T-helper 2 cell (primary cell): ENCODE data around the gene CHAF1A.
A peak's percentile ranks its signal among the peaks of the same experiment; 100 is the strongest.

Experiments used
- DNase-seq, 5 experiments: peaks; one replicate each; pipeline versions ENCODE4 v3.0.0 to v3.0.0-alpha.2; 2012 to 2022

The CHAF1A gene

DNA sequence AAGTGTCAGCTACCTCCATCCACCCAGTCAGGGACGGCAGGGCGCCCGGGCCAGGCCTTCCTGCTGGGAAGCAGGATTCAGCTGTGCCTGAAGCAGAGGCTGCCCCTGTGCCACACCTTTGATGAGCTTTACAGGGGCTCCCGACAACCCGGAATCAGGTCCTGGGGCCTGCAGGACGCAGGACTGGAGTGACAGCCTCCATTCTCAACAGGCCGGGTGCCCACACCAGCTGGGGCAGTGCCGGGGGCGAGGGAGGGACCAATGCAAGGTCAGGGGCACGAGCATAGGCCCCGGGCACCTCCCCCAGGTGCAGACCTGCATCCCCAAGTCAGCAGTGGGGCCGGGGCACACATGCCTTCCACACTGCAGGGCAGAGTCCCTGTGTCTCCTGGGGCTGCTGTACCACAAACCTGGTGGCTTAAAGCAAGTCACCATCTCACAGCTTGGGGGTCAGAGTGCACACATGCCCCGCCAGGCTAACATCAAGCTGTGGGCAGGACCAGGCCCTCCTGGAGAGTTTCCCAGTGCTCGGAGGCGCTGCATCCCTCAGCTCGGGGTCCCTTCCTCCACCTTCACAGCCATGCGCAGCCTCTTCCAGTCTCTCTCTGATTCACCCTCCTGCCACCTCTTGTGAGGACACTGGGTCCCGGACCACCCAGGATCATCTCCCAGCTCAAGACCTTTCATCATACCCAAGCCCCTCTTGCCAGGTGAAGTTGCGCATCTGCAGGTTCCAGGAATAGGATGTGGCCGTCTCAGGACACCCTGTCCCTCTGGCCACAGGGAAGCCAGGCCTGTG is 41.7 kb downstream of the CHAF1A start:
- DNase-seq: no peak

DNA sequence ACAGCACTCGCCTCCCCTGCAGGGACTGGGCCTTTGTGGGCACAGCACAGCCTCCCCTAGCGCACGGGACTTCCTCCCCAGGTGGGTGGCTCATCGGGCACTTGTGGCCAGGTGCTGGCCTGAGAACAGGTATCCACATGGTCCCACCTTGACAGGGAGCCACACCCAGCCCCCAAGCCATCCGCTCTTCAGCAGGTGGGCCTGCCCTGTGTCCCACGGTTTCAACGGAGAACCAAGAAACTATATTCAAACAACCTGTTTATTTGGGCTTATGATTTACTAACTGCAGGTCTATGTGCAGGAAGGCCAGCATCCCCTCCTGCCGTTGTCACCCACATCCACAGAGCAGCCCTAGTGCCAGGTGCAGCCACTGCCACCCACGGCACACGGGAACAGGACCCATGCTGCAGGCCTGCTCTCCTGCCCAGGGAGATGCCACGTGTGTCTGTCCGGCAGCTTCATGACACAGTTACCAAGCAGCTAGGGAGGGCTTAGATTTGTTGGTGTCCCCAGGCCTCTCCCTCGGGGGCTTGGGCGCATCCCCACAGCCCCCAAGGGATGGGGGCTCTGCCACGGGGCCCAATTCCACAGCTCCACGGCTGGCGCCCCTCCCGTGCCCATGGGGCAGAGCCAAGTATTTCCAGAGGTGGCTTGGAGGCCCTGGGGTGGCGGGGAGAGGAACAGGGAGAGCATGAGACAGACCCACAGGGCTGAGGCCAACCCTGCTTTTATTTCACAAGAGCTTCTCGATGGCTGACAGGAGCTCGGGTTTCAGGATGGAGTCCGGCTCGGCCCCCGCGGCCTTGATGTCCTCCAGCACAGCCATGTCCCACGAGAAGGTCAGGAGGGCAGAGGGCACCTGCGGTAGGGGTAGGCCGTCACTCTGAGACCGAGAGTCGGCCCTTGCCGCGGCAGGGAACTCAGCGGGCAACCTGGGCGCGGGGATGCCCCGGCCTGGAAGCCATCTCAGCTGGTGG is 42.6 kb downstream of the CHAF1A start:
- no peak for DNase-seq

DNA sequence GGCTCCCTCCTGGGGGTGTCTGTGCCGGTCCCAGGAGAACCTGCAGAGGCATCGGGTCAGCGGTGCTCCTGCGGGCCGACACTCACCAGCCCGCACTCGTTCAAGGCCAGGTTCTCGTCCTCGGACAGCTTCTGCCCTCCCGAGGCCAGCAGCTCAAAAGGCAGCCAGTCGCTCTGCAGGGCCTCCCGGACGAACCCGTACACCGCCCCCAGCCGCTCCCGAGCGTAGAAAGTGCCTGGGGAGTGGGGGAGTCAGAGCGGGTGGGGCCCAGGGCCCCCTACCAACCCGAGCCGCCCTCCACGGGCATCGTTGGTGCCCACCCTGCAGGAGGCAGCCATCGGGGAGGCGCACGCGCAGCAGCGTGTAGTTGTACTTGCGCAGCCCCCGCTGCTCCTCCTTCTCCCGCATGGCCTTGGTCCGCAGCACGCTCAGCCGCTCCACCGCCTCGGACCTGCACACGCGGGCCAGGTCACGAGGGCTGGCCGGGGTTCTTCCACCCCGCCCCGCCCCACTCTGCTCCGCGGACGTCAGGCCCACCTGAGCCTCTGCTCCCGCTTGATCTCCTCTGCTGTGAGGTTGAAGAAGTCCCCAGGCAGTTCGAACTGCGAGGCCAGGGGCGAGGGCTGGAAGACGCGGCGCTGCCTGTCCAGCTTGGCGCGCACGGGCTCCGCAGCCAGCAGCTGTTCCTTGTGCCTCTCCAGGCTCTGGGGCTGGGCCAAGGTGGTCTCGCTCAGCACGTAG is 43.7 kb downstream of the CHAF1A start:
- DNase-seq: no peak

DNA sequence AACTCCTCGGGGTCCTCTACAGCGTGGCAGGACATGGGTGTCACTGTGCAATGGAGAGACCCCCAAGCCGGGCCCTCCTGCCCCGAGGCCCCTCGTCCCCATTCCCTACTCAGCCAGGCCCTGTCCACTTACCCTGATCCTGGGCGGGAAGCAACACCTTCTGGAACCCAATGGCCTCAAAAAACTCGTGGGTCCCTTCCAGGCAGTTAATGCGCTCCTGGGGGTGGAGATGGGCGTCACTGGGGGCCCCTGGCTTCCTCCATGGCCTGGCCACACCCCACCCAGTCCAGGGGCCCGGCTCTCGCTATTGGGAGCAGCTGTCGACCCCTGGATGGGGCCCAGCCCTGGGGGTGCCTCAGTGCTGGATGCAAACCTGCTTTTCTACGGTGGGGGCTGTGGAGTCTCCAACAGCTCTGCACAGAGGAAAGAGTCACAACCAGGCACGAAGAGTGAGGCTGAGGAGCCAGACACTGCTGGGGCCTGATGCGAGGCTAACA is 44.3 kb downstream of the CHAF1A start:
- no peak for DNase-seq

DNA sequence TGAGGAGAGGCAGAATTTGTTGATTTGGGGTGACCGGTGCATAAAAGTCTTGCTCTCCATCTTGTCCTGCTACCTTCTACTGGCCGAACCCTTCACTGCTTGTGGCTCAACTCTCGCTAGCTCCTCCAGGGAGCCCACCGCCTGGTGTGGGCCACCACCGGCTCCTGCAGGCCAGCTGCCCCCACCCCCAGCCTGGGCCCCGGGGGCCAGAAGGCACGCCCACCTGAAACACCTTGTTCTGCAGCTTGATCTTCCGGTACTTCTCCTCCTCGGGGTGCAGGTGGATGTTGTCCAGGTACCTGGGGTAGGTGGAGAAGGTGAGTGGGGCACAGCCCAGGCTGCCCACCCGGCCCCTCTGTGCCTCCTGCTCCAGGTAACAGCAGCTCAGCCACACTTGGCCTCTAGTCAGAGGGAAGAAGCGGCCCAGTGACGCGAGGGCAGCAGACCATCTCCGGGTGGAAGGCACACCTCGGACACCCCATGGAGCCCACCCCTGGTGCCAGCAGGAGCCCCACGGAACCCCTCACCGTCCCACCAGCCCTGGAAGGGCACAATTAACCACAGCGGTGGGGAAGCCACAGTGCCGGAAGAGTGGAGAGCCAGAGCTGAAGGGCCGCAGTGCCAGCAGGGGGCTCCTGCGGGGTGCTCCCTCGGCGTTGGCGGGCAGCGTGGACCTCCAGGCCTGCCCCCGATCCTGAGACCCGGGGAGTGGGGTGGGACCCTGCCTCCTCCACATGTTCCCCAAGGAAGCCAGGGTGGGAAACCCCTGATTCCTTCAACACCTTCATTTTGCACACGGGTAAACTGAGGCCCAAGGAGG is 45.1 kb downstream of the CHAF1A start:
- DNase-seq: no peak

DNA sequence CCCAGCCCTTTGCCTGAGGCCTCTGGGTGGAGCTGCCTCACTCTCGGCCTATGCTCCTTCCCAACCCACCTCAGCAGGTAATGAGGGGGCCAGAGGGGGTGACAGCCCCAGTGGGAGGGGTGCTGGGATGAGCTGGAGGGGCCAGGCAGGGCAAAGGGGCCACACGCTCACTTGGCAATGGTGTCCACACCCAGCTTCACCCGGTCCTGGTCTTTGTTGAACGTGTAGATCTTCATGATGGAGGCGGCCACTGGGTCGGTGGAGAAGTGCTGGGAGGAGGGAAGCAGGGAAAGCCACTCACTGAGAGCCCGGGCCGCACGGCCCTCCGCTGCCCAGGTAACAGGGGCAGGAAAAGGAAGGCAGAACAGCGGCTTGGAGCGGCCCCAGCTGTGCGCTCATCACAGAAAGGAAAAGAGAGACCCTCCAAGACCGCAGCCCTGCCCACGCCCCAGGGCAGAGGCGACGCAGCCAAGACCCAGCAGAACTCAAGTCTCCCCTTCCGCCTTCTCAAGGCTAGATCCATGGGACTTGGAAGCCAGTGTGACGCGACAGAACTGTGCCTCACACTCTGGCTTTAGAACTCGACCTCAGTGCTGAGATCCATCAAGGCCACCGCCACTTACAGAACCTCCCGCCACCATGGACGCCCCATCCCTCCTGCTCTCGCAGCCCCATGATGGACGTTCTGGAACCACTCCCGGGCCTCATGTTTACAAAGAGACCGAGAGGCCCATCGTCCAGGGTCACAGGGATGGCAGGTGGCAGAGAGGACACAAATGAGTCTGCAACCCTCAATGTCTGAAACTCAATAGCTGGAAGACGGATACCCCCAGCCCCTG is 45.9 kb downstream of the CHAF1A start:
- no peak for DNase-seq

DNA sequence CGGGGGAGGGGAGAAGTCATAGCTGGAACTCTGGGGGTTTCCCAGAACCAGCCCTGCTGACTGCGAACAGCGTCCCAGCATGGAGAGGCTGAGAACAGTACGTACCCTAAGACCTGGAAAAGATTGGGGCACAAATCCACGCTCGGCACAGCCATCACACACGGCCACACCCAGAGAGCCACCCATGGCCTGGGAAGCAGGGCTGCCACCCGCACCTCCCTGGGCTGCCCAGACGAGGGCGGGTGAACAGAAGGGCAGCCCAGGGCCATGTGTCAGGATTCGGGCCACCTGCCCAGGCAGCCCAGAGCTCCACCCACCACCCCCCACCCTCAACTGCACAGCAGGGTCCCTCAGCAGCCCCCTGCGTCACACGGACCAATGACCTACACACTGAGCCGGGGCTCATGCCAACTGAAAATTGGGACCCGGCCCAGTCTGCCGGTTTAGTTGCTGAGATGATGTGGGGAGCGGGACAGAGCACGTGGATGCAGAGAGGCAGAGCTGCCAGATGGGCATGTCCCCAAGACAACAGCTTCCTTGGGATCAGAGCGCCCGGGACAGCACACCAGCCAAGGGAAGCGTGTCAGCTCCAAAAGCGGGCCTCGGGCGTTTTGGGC is 46.7 kb downstream of the CHAF1A start:
- DNase-seq: no peak

DNA sequence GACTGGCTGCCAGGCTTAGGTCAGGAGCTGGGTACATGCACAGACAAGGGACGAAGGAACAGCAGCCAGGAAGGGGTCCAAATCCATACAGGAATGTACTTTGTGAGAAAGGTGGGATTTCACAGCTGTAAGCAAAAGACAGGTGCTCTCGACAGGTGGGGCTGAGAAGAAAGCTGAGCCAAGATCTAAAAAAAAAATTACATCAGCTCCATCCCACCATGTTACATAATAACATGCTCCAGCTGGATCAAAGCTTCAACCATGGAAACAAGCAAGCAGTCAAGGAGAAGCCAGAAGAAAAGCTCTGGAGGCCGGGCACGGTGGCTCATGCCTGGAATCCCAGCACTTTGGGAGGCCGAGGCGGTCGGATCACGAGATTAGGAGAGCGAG is 47.2 kb downstream of the CHAF1A start:
- DNase-seq: no peak

DNA sequence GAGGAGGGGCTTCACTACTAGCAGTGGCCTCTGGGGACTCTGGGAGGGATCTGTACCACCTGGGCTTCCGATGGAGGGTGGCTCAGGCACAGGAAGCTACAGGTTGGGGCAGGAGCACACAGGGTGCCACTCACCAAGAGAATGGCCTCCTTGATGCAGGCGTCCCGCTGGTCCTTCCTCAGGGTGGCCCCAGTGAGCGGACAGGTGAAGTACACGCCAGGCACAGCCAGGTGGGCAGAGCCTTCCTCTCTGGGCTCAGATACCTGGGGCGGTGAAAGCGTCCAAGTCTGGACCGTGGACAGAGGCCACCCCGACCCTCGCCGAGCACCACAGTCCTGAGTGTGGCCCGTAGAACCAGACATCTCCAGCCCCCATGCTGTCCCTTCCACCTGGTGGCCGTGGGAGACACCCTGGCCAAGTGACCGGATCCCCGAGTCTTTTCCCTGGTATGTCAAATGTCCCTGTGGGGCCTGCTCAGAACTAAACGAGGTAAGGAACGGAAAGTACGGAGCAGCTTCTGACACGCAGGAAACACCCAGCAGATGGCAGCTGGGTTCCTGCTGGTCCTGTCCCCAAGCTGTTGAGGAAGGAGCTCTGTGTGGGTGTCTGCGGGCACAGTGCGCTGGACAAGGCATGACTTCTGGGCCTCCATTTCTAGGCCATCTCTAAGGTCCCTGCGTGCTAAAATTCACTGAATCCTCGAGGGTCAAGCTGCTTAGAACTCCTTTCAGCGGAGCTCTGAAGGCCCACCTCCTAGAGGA is 50.0 kb downstream of the CHAF1A start:
- no peak for DNase-seq

DNA sequence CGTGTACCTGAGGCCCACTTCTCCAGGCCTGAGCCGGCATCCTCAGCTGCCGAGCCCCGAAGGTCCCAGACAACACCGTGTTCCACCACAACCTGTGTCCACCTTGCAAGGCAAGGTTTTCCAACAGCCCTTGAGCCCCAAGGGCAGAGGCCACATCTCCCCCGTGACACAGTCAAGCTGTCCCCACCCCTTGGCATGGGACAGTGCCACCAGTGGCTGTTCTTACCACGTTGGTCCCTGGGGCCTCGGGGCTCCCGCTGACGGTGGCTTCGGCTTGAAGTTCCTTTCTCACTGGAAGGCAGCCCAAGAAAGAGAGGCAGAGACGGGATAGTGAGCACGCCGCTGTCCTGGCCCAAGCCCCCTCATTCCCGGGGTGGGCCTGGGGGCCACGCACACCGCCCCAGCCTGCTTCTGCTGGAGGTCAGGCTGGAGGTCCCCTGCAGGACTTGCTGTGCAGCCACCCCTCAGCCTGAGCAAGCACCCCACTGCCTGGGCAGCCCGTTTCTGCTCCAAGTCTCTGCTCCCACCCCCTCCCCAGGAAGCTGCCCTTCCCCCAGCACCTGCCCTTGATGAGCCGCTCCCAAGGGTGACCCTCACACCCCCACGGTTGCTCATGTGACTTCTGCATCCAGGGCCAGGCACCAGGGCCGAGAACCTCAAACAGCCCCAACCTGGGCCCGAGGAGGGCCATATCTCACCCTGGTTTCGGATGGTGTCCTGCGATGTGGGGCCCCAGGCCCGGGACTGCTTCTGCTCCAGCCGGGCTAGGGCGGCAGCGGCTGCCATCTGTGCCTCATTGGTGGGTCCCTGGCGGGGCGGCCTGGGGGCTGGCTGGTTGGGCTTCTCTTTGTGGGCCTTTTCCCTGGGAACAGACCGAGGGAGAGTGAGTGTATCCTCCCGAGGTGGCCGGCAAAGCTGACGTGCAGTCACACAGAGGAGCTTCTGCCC is 51.1 kb downstream of the CHAF1A start:
- DNase-seq: no peak

DNA sequence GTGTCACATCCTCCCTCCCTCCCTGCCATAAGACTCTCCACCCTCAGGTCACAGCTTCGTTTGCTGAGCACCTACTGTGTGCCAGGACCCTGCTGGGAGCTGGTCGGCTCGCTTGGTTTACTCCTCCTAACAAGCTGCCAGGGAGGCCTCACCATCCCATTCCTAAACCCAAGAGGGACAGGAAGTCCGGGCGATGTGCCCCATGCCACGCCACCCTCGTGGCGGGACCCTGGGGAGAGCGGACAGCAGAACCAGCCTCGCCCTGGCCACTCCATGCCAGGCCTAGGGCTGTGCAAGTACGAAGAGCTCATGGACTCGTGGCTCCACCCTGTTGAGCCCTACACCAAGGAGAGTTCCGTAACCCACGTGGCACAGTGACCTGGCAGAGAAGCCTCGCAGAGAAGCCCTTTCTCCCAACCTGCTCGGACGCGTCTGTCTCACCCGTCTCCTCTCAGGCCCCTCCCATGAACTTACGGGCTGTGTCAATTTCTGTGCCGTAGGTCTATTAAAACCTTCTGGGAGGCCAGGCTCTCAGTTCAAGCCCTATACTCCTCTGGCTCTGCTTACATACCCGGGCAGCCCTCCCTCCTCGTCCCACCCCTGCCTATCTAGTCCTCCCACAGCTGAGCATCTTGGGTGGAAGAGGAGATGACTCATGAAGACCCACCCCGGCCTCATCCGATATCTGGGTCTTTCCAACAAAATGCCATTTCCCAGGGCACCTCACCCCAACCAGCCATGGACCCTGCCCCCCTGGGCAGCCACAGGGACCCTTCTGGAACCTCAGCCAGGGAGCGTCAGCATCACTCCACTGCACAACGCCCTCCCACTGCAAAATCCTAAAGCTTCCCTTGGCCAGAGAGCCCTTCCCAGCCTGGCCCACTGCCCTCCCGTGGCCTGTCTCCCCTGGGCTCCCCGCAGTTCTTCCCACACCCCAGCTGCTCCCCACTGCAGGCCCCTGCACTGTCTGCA is 52.6 kb downstream of the CHAF1A start:
- DNase-seq: no peak

DNA sequence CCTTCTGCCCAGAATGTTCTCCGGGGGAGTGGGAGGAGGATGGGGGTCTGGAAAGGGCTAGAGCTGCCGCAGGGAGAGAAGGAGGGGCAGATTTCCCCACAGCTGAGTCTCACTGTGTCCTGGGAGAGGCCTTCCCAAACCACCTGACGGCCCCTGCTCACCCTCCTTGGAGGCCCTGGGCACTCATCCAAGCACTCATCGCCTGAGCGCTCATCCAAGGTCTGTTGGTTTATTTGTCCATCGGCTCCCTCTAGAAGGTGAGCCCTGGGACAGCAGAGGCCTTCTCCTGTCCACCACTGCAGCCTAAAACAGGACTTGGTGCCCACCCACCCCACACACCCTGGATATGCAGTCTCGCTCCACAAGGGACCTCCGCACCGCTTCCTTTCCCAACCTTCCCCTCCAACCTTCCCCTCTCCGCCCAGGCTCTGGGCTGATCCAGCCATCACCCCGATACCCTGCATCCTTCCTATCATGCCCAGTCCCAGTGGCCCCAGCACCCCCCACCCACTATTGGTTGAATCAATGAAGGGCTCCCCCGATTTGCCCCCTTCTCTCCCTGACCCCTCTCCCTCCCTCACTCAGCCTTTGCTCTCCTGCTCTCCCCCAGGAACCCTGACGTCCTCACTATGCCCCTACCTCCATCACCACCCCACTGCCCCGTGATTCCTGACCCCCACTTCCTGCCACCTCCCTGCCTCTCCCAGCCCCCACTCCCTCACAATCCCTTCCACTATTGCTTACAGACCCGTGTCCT is 53.5 kb downstream of the CHAF1A start:
- no peak for DNase-seq

DNA sequence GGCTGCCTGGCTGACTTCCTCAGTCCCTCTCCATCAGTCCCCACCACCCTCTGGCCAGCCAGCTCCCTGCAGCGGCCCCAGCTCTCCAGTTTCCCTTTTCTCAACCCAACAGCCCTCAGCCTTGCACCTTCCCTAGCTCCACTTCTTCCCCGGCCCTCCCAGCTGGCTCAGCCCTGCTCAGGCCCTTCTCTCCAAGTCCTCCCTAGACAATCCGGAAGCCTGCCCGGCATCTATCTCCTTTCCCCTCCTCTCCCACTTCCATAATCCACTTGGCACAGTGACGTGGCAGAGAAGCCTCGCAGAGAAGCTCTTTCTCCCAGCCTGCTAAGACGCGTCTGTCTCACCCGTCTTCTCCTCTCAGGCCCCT is 54.0 kb downstream of the CHAF1A start:
- DNase-seq: no peak

DNA sequence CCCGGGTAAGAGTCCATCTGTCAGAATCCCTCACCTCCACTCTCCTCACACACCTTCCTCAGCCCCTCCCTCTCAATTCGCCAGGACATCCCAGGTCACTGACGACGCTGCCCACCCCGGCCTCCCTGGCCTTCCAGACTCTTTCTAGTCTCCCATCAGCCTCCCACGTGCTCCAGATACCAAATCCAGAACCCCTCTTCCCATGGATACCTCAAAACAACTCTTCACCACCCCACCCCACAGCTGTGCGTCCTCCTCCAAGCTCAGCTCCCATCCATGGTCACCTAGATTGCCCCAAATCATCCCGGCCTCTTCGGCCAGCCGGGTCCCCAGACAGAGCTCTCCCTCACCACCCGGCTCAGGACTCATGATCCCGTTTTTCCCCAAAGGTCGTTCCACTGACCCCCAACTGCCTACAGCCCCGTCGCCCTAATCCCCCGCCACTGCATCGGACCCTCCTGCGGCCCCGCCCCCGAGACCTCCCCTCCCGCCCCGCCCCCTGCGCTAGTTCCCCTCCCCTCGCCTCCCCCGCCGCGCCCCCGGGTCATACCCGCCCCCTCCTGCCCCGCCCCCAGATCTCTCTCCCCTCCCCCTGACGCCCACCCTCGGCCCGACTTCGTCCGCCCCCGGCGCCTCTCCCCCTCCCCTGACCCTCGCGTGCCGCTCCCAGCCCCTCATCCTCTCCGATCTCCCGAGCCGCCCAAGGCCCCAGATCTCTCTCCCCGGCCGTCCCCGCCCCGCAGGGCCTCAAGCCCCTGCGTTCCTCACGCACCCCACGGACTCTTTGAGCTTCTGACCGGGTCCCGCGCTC is 54.6 kb downstream of the CHAF1A start:
- peak; percentile 2 to 52 (median 35) for DNase-seq

DNA sequence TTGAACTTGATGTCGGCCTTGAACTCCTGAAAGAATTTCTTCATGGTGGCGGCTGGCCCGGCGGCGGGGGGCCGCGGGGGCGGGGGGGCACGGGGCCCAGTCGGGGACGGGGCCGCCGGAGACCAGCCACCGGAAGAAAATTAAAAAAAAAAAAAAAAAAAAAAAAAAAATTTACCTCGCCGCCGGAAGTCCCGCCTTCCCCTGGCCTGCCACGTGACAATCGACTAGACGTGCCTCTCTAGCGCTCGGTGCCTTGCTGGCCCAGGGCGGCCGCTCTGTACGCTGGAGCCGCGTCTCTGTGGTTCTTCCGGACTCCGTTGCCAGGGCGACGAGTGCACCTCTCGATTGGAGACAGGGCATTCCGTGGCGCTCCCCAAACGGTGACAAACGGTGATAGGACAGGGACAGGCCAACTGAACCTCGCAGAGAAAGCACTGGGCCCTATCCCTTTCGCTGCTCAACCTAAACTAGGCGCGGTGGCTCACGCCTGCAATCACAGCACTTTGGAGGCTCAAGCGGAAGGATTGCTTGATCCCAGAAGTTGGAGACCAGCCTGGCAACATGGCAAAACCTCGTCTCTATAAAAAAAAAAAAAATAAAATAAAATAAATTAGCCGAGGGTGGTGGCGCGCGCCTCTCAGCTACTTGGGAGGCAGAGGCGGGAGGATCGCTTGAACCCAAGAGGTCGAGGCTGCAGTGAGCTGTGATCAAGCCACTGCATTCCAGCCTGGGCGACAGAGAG is 55.4 kb downstream of the CHAF1A start, which contains the start of gene UBXN6:
UBXN6 (minus strand) TSS at position 141 of the 742 bp plus-strand sequence; CDS start at position 44, 97 bp downstream.
- peak; percentile 92 to 99 (median 97) for DNase-seq
